Fibroblast of the aortic adventitia (primary cell): ENCODE measurements around the gene EID2B. TPM values are rescaled to one million over a fixed set of nuclear protein-coding genes. Genes with fewer than 3 reads are reported as not detected.

ENCODE experiments used
- DNase-seq: peaks from one replicate; pipeline ENCODE4 v3.0.0-alpha.2; 2010; ENCODE audit warnings: low read depth
- H3K4me3 ChIP-seq: 2 replicates; pipeline ENCODE4 v1.5.1; 2011; ENCODE audit warnings: low read depth, mild to moderate bottlenecking, control low read depth, low read length, moderate library complexity
- CTCF ChIP-seq: IDR thresholded peaks from 2 replicates; pipeline ENCODE4 v1.5.1; 2011; ENCODE audit warnings: mild to moderate bottlenecking, low read length, control low read depth, inconsistent platforms; ENCODE audit not compliant: insufficient read depth
- total RNA-seq: library from RNA; depleted of rRNA; stranded (reverse); fragments of >200 nt; gene quantifications from 2 replicates; pipeline ENCODE4 v1.2.3, GENCODE V29; 2012; ENCODE audit warnings: low replicate concordance

The EID2B gene
- total RNA-seq, 1 donor: 3.3 TPM

GRCh38 chr19:39520541-39521484, 11.8 kb downstream of the EID2B start:
- H3K4me3 ChIP-seq: no peak overlapping the region
- no peak for TF ChIP-seq CTCF
- no peak for DNase-seq

GRCh38 chr19:39518975-39519374, 13.7 kb downstream of the EID2B start:
- no peak for DNase-seq
- no peak overlapping the region for H3K4me3 ChIP-seq
- TF ChIP-seq CTCF: no peak

GRCh38 chr19:39518458-39518857, 14.2 kb downstream of the EID2B start:
- TF ChIP-seq CTCF: no peak

GRCh38 chr19:39517432-39517831, 15.2 kb downstream of the EID2B start:
- DNase-seq: no peak
- TF ChIP-seq CTCF: no peak
- no peak overlapping the region for H3K4me3 ChIP-seq

More at GRCh38 chr19:39518458-39518857, 14.2 kb downstream of the EID2B start:
- DNase-seq: no peak
- no peak overlapping the region for H3K4me3 ChIP-seq

GRCh38 chr19:39516270-39516669, 16.4 kb downstream of the EID2B start:
- H3K4me3 ChIP-seq: no peak overlapping the region
- TF ChIP-seq CTCF: no peak
- no peak for DNase-seq

- no peak for TF ChIP-seq CTCF
- no peak for DNase-seq
- H3K4me3 ChIP-seq: no peak overlapping the region
These were observed 17.0 kb downstream of the EID2B start for GRCh38 chr19:39515551-39516191.
